Measurements from ENCODE around the gene ATP2C1. TPM values are rescaled to one million over a fixed set of nuclear protein-coding genes. Genes with fewer than 3 reads are reported as not detected.

Gene ATP2C1
- total and polyA plus RNA-seq, 4 donors: 21.8 to 67.5 (median 43.3) TPM

DNA sequence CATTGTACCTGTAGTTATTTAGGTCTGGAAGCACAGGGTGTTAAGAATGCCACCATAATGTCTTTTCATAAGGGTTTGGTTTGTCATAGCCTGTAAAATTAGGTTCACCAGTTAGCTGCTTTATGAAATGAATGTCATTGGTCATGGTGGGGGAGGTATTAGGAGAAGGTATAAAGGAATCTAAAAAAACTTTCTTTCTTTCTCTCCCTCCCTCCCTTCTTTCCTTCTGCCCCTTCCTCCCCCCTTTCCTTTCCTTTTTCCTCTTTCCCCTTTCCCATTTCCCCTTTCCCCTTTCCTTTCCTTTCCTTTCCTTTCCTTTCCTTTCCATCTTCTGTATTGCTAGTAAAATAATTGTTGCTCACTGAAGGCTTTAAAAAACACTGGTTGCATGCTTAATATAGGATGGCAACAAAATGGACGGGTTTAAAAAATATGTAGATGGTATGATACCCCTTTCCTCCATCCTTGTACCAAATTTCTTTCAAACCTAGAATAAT is 9.6 kb downstream of the ATP2C1 start:
- Histone ChIP-seq H3K27me3 (ENCODE audit: control insufficient read depth in 1 of 2, insufficient read depth in 2 of 2, low read length in 1 of 2) (no peaks in the 10 kb centered on the region), H3K27ac (ENCODE audit: low read depth in 1 of 2, low read length in 2 of 2) (no peak overlapping the region), H3K9me3 (ENCODE audit: control insufficient read depth, low read length) (no peaks in the 10 kb centered on the region), H3K4me1 (ENCODE audit: control insufficient read depth in 1 of 2, insufficient read depth in 2 of 2, low read length in 2 of 2) (peaks cover 3 to 6% of the 10 kb centered on the region in 2 donors), H3K36me3 (ENCODE audit: control insufficient read depth in 1 of 2, insufficient read depth in 2 of 2, low read length in 1 of 2) (no peaks in the 10 kb centered on the region), H3K4me3 (ENCODE audit: low read length in 2 of 2) (no peak overlapping the region)
- WGBS, 2 donors: 93 to 95% methylated on average over 1 of the region's 1 CpG
- intact Hi-C loops (cut with DNase I): no loop called here
- ATAC-seq (ENCODE audit: low FRiP score): no peak
- DNase-seq: no peak

DNA sequence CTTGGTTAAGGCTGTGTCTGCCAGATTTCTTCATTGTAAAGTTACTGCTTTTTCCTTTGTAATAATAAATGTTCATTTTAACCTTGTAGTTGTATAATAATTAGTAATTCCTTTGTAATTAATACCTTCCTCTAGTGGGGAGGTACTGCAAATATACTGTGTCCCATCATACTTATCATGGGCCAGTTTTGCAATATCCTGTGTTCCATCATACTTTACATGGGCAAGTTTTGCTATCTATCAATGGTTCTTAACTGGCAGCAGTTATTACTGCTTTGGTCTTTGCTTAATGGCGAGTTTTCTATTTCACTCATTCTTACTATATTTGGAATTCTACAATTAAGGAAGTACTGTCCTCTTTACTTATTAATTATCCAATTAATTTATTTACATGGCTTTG is 10.6 kb downstream of the ATP2C1 start:
- no peak for DNase-seq
- Histone ChIP-seq H3K27ac (ENCODE audit: low read depth in 1 of 2, low read length in 2 of 2) (no peak overlapping the region), H3K36me3 (ENCODE audit: control insufficient read depth in 1 of 2, insufficient read depth in 2 of 2, low read length in 1 of 2) (no peaks in the 10 kb centered on the region), H3K4me1 (ENCODE audit: control insufficient read depth in 1 of 2, insufficient read depth in 2 of 2, low read length in 2 of 2) (peaks cover 3 to 6% of the 10 kb centered on the region in 2 donors), H3K9me3 (ENCODE audit: control insufficient read depth, low read length) (no peaks in the 10 kb centered on the region), H3K27me3 (ENCODE audit: control insufficient read depth in 1 of 2, insufficient read depth in 2 of 2, low read length in 1 of 2) (no peaks in the 10 kb centered on the region), H3K4me3 (ENCODE audit: low read length in 2 of 2) (no peak overlapping the region)
- no peak for ATAC-seq (ENCODE audit: low FRiP score)
- intact Hi-C loops (cut with DNase I): no loop called here
- WGBS, 2 donors: 81 to 93% methylated on average over 1 of the region's 1 CpG

DNA sequence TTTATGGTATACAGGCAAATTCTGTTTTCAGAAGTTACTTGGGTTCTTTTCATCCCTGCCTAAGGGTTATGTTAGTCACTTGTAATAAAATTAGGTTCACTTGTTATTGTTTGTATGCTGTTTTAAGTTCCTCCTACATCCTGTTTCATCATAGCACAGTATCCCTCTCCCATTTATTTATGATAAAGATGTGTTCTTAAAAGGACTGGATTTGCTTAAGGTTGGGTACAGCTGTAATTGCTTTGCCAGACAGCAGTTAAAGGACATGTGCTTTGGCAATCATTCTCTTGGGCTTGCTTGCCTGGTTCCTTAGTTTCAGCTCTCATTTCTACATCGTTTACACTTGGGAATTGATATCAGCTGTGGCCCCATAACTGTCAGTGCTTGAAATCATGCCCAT is 11.7 kb downstream of the ATP2C1 start:
- no peak for ATAC-seq (ENCODE audit: low FRiP score)
- intact Hi-C loops (cut with DNase I): no loop called here
- Histone ChIP-seq H3K4me1 (ENCODE audit: control insufficient read depth in 1 of 2, insufficient read depth in 2 of 2, low read length in 2 of 2) (peaks cover 3 to 6% of the 10 kb centered on the region in 2 donors), H3K36me3 (ENCODE audit: control insufficient read depth in 1 of 2, insufficient read depth in 2 of 2, low read length in 1 of 2) (no peaks in the 10 kb centered on the region), H3K27ac (ENCODE audit: low read depth in 1 of 2, low read length in 2 of 2) (no peak overlapping the region), H3K27me3 (ENCODE audit: control insufficient read depth in 1 of 2, insufficient read depth in 2 of 2, low read length in 1 of 2) (no peaks in the 10 kb centered on the region), H3K9me3 (ENCODE audit: control insufficient read depth, low read length) (no peaks in the 10 kb centered on the region), H3K4me3 (ENCODE audit: low read length in 2 of 2) (no peak overlapping the region)
- WGBS, 2 donors: 0 to 5% methylated on average over 1 of the region's 1 CpG
- DNase-seq: no peak

DNA sequence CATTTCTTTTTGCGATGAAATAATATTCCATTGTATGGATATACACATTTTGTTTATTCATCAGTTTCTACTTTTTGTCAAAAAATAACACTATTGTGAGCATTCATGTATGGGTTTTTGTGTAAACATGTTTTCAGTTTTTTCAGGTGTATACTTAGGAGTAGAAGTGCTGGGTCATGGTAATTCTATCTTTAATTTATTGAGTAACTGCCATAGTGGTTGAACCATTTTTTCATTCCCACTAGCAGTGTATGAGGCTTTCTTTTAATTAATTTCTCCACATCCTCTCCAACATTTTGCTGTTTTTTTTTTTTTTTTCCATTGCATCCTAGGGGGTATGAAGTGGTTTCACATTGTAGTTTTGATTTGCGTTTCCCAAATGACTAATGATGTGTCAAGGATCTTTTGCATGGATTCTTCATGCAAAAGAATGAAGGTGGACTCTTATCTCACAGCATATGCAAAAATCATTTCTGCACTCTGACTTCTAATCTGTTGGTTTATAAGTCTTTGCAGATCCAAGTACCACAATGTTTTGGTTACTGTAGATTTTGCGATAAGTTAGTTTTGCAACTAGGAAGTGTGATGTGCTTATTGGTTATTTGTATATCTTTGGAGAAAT is 12.6 kb downstream of the ATP2C1 start:
- intact Hi-C loops (cut with DNase I): no loop called here
- no peak overlapping the region for H3K4me3 ChIP-seq (ENCODE audit: low read length in 2 of 2)
- ATAC-seq (ENCODE audit: low FRiP score) (no peak), DNase-seq (no peak)
- H3K36me3 ChIP-seq (ENCODE audit: control insufficient read depth in 1 of 2, insufficient read depth in 2 of 2, low read length in 1 of 2): no peaks in the 10 kb centered on the region
- H3K27ac ChIP-seq (ENCODE audit: low read depth in 1 of 2, low read length in 2 of 2): no peak overlapping the region
- H3K27me3 ChIP-seq (ENCODE audit: control insufficient read depth in 1 of 2, insufficient read depth in 2 of 2, low read length in 1 of 2): no peaks in the 10 kb centered on the region
- 95 to 97% methylated on average over 3 of the region's 3 CpGs for WGBS, 2 donors
- H3K9me3 ChIP-seq (ENCODE audit: control insufficient read depth, low read length): no peaks in the 10 kb centered on the region
- peaks cover 0 to 3% of the 10 kb centered on the region in 2 donors for H3K4me1 ChIP-seq (ENCODE audit: control insufficient read depth in 1 of 2, insufficient read depth in 2 of 2, low read length in 2 of 2)

DNA sequence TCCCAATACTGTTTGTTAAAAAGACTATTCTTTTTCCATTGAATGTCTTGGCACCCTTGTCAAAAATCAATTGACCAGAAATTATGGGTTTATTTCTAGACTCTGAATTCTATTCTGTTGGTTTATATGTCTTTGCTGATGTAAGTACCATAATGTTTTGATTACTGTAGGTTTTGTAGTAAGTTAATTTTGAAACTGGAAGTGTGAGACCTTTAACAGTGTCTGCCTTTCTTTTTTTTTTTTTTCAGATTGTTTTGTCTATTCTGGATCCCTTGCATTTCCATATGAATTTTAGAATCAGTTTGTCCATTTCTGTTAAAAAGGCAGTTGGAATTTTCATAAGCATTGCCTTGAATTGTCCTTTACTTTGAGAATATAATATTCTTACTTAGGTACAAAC is 13.6 kb downstream of the ATP2C1 start:
- H3K27me3 ChIP-seq (ENCODE audit: control insufficient read depth in 1 of 2, insufficient read depth in 2 of 2, low read length in 1 of 2): no peaks in the 10 kb centered on the region
- intact Hi-C loops (cut with DNase I): no loop called here
- ATAC-seq (ENCODE audit: low FRiP score) (no peak), DNase-seq (no peak)
- no peaks in the 10 kb centered on the region for H3K36me3 ChIP-seq (ENCODE audit: control insufficient read depth in 1 of 2, insufficient read depth in 2 of 2, low read length in 1 of 2)
- peaks cover 0 to 3% of the 10 kb centered on the region in 2 donors for H3K4me1 ChIP-seq (ENCODE audit: control insufficient read depth in 1 of 2, insufficient read depth in 2 of 2, low read length in 2 of 2)
- H3K9me3 ChIP-seq (ENCODE audit: control insufficient read depth, low read length): no peaks in the 10 kb centered on the region
- H3K27ac ChIP-seq (ENCODE audit: low read depth in 1 of 2, low read length in 2 of 2): no peak overlapping the region
- H3K4me3 ChIP-seq (ENCODE audit: low read length in 2 of 2): no peak overlapping the region

DNA sequence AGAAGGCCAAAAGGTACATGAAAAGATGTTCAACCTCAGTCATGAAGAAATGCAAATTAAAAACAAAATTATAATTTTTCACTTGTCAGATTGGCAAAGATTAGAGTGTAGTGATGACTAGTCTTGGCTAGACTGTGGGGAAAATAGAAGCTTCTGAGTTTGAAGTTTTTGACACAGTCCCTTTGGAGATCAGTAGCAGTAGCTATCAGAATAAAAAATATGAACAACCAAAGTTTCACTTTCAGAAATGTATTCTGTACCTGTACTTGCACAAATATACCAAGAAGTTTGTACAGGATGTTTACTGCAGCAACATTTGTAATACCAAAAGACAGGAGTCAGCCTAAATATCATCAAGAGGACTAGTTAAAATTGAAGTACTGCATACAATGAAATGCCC is 14.1 kb downstream of the ATP2C1 start:
- ATAC-seq (ENCODE audit: low FRiP score): no peak
- intact Hi-C loops (cut with DNase I): no loop called here
- DNase-seq: no peak
- H3K27ac ChIP-seq (ENCODE audit: low read depth in 1 of 2, low read length in 2 of 2): no peak overlapping the region
- H3K4me3 ChIP-seq (ENCODE audit: low read length in 2 of 2): no peak overlapping the region
- no peaks in the 10 kb centered on the region for H3K36me3 ChIP-seq (ENCODE audit: control insufficient read depth in 1 of 2, insufficient read depth in 2 of 2, low read length in 1 of 2)
- no peaks in the 10 kb centered on the region for H3K9me3 ChIP-seq (ENCODE audit: control insufficient read depth, low read length)
- peaks cover 0 to 3% of the 10 kb centered on the region in 2 donors for H3K4me1 ChIP-seq (ENCODE audit: control insufficient read depth in 1 of 2, insufficient read depth in 2 of 2, low read length in 2 of 2)
- H3K27me3 ChIP-seq (ENCODE audit: control insufficient read depth in 1 of 2, insufficient read depth in 2 of 2, low read length in 1 of 2): no peaks in the 10 kb centered on the region

DNA sequence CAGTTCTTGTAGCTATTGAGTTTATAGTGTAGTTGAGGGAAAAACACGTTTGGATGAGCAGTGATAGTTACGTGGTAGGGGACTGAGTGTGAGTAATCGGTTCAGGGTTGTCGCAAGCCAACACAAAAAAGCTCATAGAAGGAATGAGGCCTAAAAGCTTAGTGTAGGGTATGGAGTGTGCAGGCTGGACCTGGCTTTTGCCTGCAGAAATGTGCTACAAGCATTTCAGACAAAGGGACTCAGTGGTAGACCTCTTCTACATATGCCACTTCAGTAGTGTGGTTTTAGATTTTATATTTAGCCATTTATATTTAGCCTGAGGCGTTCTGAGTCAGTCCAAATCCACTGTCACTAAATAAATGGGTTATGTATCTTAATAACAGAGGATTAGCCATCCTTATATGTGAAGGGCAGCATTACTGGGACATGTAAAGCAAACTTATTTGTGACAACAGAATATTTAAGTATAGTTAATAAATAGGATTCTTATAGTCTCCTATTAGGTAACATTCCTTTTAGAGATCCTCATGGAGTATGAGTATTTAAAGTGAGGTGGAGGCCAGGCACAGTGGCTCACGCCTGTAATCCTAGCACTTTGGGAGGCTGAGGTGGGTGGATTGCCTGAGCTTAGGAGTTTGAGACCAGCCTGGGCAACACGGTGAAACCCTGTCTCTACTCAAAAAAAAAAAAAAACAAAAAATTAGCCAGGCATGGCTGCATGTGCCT is 21.8 kb downstream of the ATP2C1 start:
- DNase-seq: no peak
- no peak overlapping the region for H3K27ac ChIP-seq (ENCODE audit: low read depth in 1 of 2, low read length in 2 of 2)
- ATAC-seq (ENCODE audit: low FRiP score): no peak
- H3K36me3 ChIP-seq (ENCODE audit: control insufficient read depth in 1 of 2, insufficient read depth in 2 of 2, low read length in 1 of 2): no peaks in the 10 kb centered on the region
- peaks cover 4 to 5% of the 10 kb centered on the region in 2 donors for H3K4me1 ChIP-seq (ENCODE audit: control insufficient read depth in 1 of 2, insufficient read depth in 2 of 2, low read length in 2 of 2)
- intact Hi-C loops (cut with DNase I): no loop called here
- no peaks in the 10 kb centered on the region for H3K27me3 ChIP-seq (ENCODE audit: control insufficient read depth in 1 of 2, insufficient read depth in 2 of 2, low read length in 1 of 2)
- WGBS, 2 donors: 73 to 77% methylated on average over 7 of the region's 7 CpGs
- H3K4me3 ChIP-seq (ENCODE audit: low read length in 2 of 2): no peak overlapping the region
- H3K9me3 ChIP-seq (ENCODE audit: control insufficient read depth, low read length): no peaks in the 10 kb centered on the region

DNA sequence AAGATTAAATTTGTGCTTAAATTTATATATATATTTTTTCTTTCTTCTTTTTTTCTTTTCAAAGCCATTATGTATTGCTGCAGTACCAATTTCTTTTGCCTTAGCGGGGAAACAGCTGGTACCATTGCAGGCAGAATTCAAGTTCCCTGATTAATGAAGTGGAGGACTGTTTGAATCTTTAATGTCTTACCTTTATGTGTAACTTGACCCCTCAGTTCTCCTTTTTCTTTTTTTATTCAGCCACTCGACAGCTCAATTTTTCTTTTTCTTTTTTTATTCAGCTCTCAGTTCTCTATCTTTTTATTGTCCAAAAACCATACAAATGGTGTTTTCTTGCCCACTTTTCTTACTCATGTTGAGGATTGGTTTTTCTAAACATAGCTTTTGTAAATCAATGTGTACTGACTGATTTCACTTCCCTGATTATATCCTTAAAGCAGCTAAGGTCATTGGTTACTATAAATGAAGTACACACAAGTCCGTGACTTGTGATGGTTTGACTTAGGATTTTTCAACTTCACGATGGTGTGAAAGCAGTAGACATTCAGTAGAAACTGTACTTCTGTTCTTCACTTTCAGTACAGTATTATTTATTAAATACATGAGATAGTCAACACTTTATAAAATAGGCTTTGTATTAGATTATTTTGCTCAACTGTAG is 22.8 kb downstream of the ATP2C1 start:
- H3K27me3 ChIP-seq (ENCODE audit: control insufficient read depth in 1 of 2, insufficient read depth in 2 of 2, low read length in 1 of 2): no peaks in the 10 kb centered on the region
- no peak overlapping the region for H3K4me3 ChIP-seq (ENCODE audit: low read length in 2 of 2)
- no peaks in the 10 kb centered on the region for H3K9me3 ChIP-seq (ENCODE audit: control insufficient read depth, low read length)
- intact Hi-C loops (cut with DNase I): no loop called here
- 86 to 89% methylated on average over 4 of the region's 4 CpGs for WGBS, 2 donors
- ATAC-seq (ENCODE audit: low FRiP score) (no peak), DNase-seq (no peak)
- H3K36me3 ChIP-seq (ENCODE audit: control insufficient read depth in 1 of 2, insufficient read depth in 2 of 2, low read length in 1 of 2): no peaks in the 10 kb centered on the region
- peaks cover 4 to 5% of the 10 kb centered on the region in 2 donors for H3K4me1 ChIP-seq (ENCODE audit: control insufficient read depth in 1 of 2, insufficient read depth in 2 of 2, low read length in 2 of 2)
- no peak overlapping the region for H3K27ac ChIP-seq (ENCODE audit: low read depth in 1 of 2, low read length in 2 of 2)

DNA sequence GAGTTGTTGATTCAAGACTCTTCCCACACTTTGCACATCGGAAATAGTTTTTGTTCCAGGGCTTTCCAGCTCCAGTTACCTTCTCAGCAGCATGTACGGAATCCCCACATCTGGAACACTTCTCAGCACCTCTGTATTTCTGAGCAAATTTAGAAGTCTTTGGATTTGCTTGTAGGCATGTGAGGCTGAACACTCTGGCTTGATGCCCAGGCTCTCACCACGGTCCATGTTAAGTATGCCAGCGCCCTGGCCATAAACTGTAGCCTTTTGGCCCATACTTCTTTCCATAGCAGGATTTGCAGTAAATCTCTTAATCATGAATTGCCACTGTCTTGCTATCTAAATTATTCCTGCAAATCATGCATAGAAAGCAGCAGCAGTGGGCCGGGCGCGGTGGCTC is 24.4 kb downstream of the ATP2C1 start:
- no peak for ATAC-seq (ENCODE audit: low FRiP score)
- WGBS, 2 donors: 57 to 60% methylated on average over 7 of the region's 7 CpGs
- Histone ChIP-seq H3K27ac (ENCODE audit: low read depth in 1 of 2, low read length in 2 of 2) (no peak overlapping the region), H3K4me1 (ENCODE audit: control insufficient read depth in 1 of 2, insufficient read depth in 2 of 2, low read length in 2 of 2) (peaks cover 3 to 4% of the 10 kb centered on the region in 2 donors), H3K27me3 (ENCODE audit: control insufficient read depth in 1 of 2, insufficient read depth in 2 of 2, low read length in 1 of 2) (no peaks in the 10 kb centered on the region), H3K9me3 (ENCODE audit: control insufficient read depth, low read length) (no peaks in the 10 kb centered on the region), H3K4me3 (ENCODE audit: low read length in 2 of 2) (no peak overlapping the region), H3K36me3 (ENCODE audit: control insufficient read depth in 1 of 2, insufficient read depth in 2 of 2, low read length in 1 of 2) (no peaks in the 10 kb centered on the region)
- intact Hi-C loops (cut with DNase I): no loop called here
- peak in 1 of 2 donors; percentile 38 for DNase-seq
